A549 (cell line): ENCODE measurements around the gene TOPBP1.

Source experiments
- BHLHE40 ChIP-seq: IDR thresholded peaks from 2 replicates; pipeline ENCODE4 v1.6.1; 2012; ENCODE audit warnings: low read depth, low read length, inconsistent platforms
- CEBPB ChIP-seq, 2 experiments: fragments of >200 bp in 1 of 2; sonication (Bioruptor Twin) in 1 of 2; formaldehyde crosslinking in 1 of 2; IDR thresholded peaks; 2 replicates each; pipeline ENCODE4 v1.6.1; 2012 to 2016
- CTCF ChIP-seq: fragments of >200 bp; sonication (Bioruptor Twin); formaldehyde crosslinking; IDR thresholded peaks from 3 replicates; pipeline ENCODE4 v1.5.1; 2016
- ELK1 ChIP-seq: fragments of 150-350 bp; IDR thresholded peaks from 2 replicates; pipeline ENCODE4 v1.6.1; 2014; ENCODE audit warnings: low read depth, mild to moderate bottlenecking, low read length
- EP300 ChIP-seq, 2 experiments: fragments of >200 bp; sonication (Bioruptor Twin); formaldehyde crosslinking; IDR thresholded peaks; 2 replicates in 1 of 2; 3 replicates in 1 of 2; pipeline ENCODE4 v1.6.1; 2016 to 2017
- JUN ChIP-seq, 2 experiments: fragments of >200 bp; sonication (Bioruptor Twin); formaldehyde crosslinking; IDR thresholded peaks; 2 replicates in 1 of 2; 3 replicates in 1 of 2; pipeline ENCODE4 v1.6.1; 2016 to 2017
- NFE2L2 ChIP-seq: fragments of 150-350 bp; conservative IDR thresholded peaks from 2 replicates; pipeline ENCODE4 v1.6.1; 2014; ENCODE audit warnings: low read length
- POLR2A ChIP-seq: IDR thresholded peaks from 2 replicates; pipeline ENCODE4 v1.6.1; 2012; ENCODE audit warnings: mild to moderate bottlenecking, low read length
- RFX5 ChIP-seq: fragments of 450-650 bp; IDR thresholded peaks from 2 replicates; pipeline ENCODE4 v1.7.1; 2014; ENCODE audit warnings: antibody characterized with exemption, mild to moderate bottlenecking, moderate library complexity
- SMC3 ChIP-seq: fragments of >200 bp; sonication (Bioruptor Twin); formaldehyde crosslinking; IDR thresholded peaks from 3 replicates; pipeline ENCODE4 v1.6.1; 2018; ENCODE audit warnings: inconsistent platforms
- ZC3H11A ChIP-seq: fragments of 450-650 bp; IDR thresholded peaks from 2 replicates; pipeline ENCODE4 v1.6.1; 2014; ENCODE audit warnings: antibody characterized with exemption, mild to moderate bottlenecking

- no peak for TF ChIP-seq JUN (IDR thresholded peaks at IDR 0.05)
- no peak for TF ChIP-seq CTCF
- no peak for TF ChIP-seq CEBPB (IDR thresholded peaks at IDR 0.05)
- TF ChIP-seq POLR2A, result no peak
- TF ChIP-seq ZC3H11A, result no peak
- no peak for TF ChIP-seq EP300 (IDR thresholded peaks at IDR 0.05)
- TF ChIP-seq ELK1, result no peak
- TF ChIP-seq NFE2L2, result no peak
- TF ChIP-seq BHLHE40, result no peak
- no peak for TF ChIP-seq SMC3
- no peak for TF ChIP-seq RFX5
Observed at GRCh38 chr3:133693821-133694220, 32.1 kb upstream of the TOPBP1 start.
